KOPT-K1 (cell line): ENCODE measurements around the gene CDKL5.

Experiments
- H3K27ac ChIP-seq: fragments of 200-600 bp; sonication (generic); 2 replicates; pipeline ENCODE4 v1.5.1; 2016; ENCODE audit warnings: antibody characterized with exemption, mild to moderate bottlenecking, low read depth, low read length; ENCODE audit not compliant: poor library complexity, severe bottlenecking
- H3K36me3 ChIP-seq: fragments of 200-600 bp; sonication (generic); 2 replicates; pipeline ENCODE4 v1.5.1; 2017; ENCODE audit warnings: antibody characterized with exemption, mild to moderate bottlenecking, low read length, moderate library complexity; ENCODE audit not compliant: insufficient read depth
- H3K9me3 ChIP-seq: fragments of 200-600 bp; sonication (generic); 2 replicates; pipeline ENCODE4 v1.5.1; 2017; ENCODE audit warnings: antibody characterized with exemption, low read length, mild to moderate bottlenecking; ENCODE audit not compliant: insufficient read depth, poor library complexity, severe bottlenecking

The CDKL5 gene

DNA sequence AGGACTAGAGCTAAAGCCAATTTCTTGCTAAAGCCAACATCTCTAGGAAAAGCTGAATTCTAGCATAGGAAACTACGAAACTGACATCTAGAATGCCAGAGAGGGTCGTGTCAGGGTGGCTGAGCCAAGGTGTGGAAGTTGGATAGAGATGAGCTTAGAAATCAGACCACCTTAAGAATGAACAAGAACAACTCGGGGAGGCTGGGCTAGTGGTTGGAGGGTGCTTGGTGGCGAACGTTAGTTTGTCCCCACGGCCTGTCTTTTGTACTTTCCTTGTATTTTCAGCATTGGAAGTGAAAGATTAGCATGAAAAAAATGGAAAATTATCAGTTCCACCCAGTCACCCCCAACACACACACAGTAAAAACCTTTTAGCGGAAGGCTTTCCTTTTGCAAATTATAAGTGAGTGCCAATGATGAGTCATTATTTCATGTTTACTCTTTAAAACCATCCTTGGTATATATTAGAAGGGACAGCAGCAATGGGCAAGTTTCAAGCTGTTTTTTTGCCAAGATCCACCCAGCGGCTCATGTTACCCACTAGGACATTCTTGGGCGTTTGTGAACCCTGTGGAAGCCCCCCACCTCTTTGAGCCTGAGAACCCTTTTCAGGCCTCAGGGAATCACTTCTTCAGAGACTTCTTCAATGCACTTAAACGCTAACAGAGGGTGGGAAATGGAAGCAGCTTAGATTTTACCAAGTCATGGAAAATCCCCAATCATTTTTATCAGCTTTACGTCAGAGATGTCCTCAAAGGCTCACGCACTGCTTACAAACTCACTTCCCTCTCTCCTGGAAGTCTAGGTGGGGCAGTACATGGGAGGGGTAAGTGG, 277.2 kb downstream of the CDKL5 start:
- Histone ChIP-seq H3K36me3 (no peaks in the 10 kb centered on the region), H3K9me3 (no peaks in the 10 kb centered on the region), H3K27ac (no peak overlapping the region)
